NT2/D1 (cell line): ENCODE results near the gene TTLL13.

Experiments
- SUZ12 ChIP-seq: IDR thresholded peaks from 2 replicates; pipeline ENCODE4 v1.6.1; 2011; ENCODE audit not compliant: insufficient read length, insufficient read depth; ENCODE audit errors: extremely low read depth
- ZNF274 ChIP-seq: IDR thresholded peaks from 2 replicates; pipeline ENCODE4 v1.6.1; 2011; ENCODE audit warnings: mild to moderate bottlenecking, low read depth, low read length

GRCh38 chr15:90234096-90234988 is 15.0 kb upstream of the TTLL13 start, which contains the start of gene GDPGP1:
- TF ChIP-seq ZNF274 (no peak), SUZ12 (no peak)
